GM12878 (cell line): Measurements from ENCODE around the gene SLC26A8. TPM values are rescaled to one million over a fixed set of nuclear protein-coding genes. Genes with fewer than 3 reads are reported as not detected.
"Not testable (repeated sequence)": the region's sequence is repeated elsewhere in the genome, so short reads cannot be mapped to it uniquely, and the experiment has no call there.

Experiments
- ATAC-seq: fragments of 200-7000 bp; cut with Tn5 transposase; 3 replicates; pipeline ENCODE4 v1.9.1; 2020; ENCODE audit warnings: mild to moderate bottlenecking, moderate library complexity
- BruUV-seq: library from RNA; stranded (reverse); fragments of 400-500 nt; replicated peaks from 2 replicates; lab custom pipeline; 2021; lab: Mats Ljungman, UMichigan
- CTCF ChIA-PET: fragments of 300-600 bp; sonication (Branson Sonifier 250); formaldehyde crosslinking; extraction: SDS; loops from one replicate; lab custom pipeline; 2021; ENCODE audit warnings: inconsistent platforms; lab: Yijun Ruan, JAX
- POLR2A ChIA-PET: fragments of 350-600 bp; formaldehyde crosslinking; extraction: SDS; loops from one replicate; lab custom pipeline; 2021; ENCODE audit warnings: inconsistent platforms; lab: Charles Lee
- RAD21 ChIA-PET: fragments of 300-600 bp; sonication (Branson Sonifier 250); formaldehyde crosslinking; loops from one replicate; lab custom pipeline; 2023; ENCODE audit warnings: antibody characterized with exemption; ENCODE audit not compliant: unreplicated experiment; lab: Charles Lee
- SMC1A ChIA-PET: fragments of 300-600 bp; sonication (Branson Sonifier 250); formaldehyde crosslinking; loops from one replicate; lab custom pipeline; 2023; ENCODE audit not compliant: unreplicated experiment, uncharacterized antibody; lab: Charles Lee
- DNase-seq: peaks from one replicate; pipeline ENCODE4 v3.0.0-alpha.2; 2011; ENCODE audit warnings: low read depth, low spot score
- FAIRE-seq: peaks from 3 replicates; lab custom pipeline; 2011; peaks lifted over from hg19 to GRCh38; lab: Jason Lieb, UNC
- H2AFZ ChIP-seq: 2 replicates; pipeline ENCODE4 v1.6.0; 2011; ENCODE audit warnings: low read depth, low read length, control low read depth; ENCODE audit not compliant: control insufficient read depth
- H3K27ac ChIP-seq: 2 replicates; pipeline ENCODE4 v1.5.1; 2011; ENCODE audit warnings: control low read depth; ENCODE audit not compliant: control insufficient read depth, insufficient read depth
- H3K27me3 ChIP-seq, 2 experiments: replicated peaks in 1 of 2; 2 replicates each; pipeline versions ENCODE4 v1.6.0 to v1.6.1; 2011; ENCODE audit warnings: low read length in 1 of 2; ENCODE audit not compliant: control insufficient read depth in 2 of 2, insufficient read depth in 2 of 2
- H3K36me3 ChIP-seq, 2 experiments: 2 replicates each; pipeline ENCODE4 v1.5.1; 2011; ENCODE audit warnings: low read length in 1 of 2; ENCODE audit not compliant: control insufficient read depth in 2 of 2, insufficient read depth in 2 of 2
- H3K4me1 ChIP-seq: 2 replicates; pipeline ENCODE4 v1.6.1; 2011; ENCODE audit warnings: mild to moderate bottlenecking, low read length, moderate library complexity, mixed read lengths; ENCODE audit not compliant: control insufficient read depth, insufficient read depth
- H3K4me2 ChIP-seq: 2 replicates; pipeline ENCODE4 v1.6.0; 2011; ENCODE audit warnings: control low read depth; ENCODE audit not compliant: control insufficient read depth, insufficient read depth
- H3K4me3 ChIP-seq: fragments of 200-600 bp; sonication (generic); 2 replicates; pipeline ENCODE4 v1.5.1; 2016
- H3K79me2 ChIP-seq: 2 replicates; pipeline ENCODE4 v1.6.0; 2011; ENCODE audit warnings: low read length; ENCODE audit not compliant: control insufficient read depth, insufficient read depth
- H3K9ac ChIP-seq: 2 replicates; pipeline ENCODE4 v1.8.0; 2011; ENCODE audit warnings: low read length, control low read depth, mixed read lengths; ENCODE audit not compliant: control insufficient read depth, insufficient read depth
- H3K9me3 ChIP-seq: replicated peaks from 3 replicates; pipeline ENCODE4 v1.5.1; 2011; ENCODE audit warnings: mild to moderate bottlenecking, low read length; ENCODE audit not compliant: control insufficient read depth, insufficient read depth
- H4K20me1 ChIP-seq: 2 replicates; pipeline ENCODE4 v1.6.0; 2011; ENCODE audit not compliant: control insufficient read depth, insufficient read depth
- ASH2L ChIP-seq: fragments of 300-600, 200-600 bp; sonication (generic); IDR thresholded peaks from 2 replicates; pipeline ENCODE4 v1.6.1; 2017; ENCODE audit warnings: low read depth, mild to moderate bottlenecking, borderline replicate concordance
- BCL3 ChIP-seq: IDR thresholded peaks from 2 replicates; pipeline ENCODE4 v1.6.1; 2011; ENCODE audit warnings: borderline replicate concordance, low read depth, mild to moderate bottlenecking, moderate library complexity, low read length; ENCODE audit not compliant: insufficient read depth, poor library complexity, severe bottlenecking
- CBX3 ChIP-seq: fragments of 200-600 bp; sonication (generic); IDR thresholded peaks from 2 replicates; pipeline ENCODE4 v1.6.1; 2016; ENCODE audit warnings: low read depth, borderline replicate concordance
- CEBPB ChIP-seq, 2 experiments: fragments of 150-350 bp in 1 of 2; IDR thresholded peaks; 2 replicates each; pipeline ENCODE4 v1.6.1; 2012 to 2014; ENCODE audit warnings: low read depth in 2 of 2, low read length in 2 of 2, borderline replicate concordance in 1 of 2, inconsistent platforms in 1 of 2
- E4F1 ChIP-seq: fragments of 450-650 bp; IDR thresholded peaks from 2 replicates; pipeline ENCODE4 v1.6.1; 2018; ENCODE audit warnings: borderline replicate concordance, mild to moderate bottlenecking; ENCODE audit not compliant: partially characterized antibody
- EZH2 ChIP-seq: IDR thresholded peaks from 2 replicates; pipeline ENCODE4 v1.6.1; 2012; ENCODE audit warnings: low read depth, mild to moderate bottlenecking, control low read depth, inconsistent platforms, low read length, borderline replicate concordance; ENCODE audit not compliant: control insufficient read depth
- GABPA ChIP-seq: IDR thresholded peaks from 2 replicates; pipeline ENCODE4 v1.6.1; 2014; ENCODE audit warnings: antibody characterized with exemption, low read depth, mild to moderate bottlenecking, inconsistent platforms
- IRF3 ChIP-seq: fragments of 450-650 bp; IDR thresholded peaks from 2 replicates; pipeline ENCODE4 v1.6.1; 2014; ENCODE audit warnings: mild to moderate bottlenecking
- MTA3 ChIP-seq: IDR thresholded peaks from 2 replicates; pipeline ENCODE4 v1.6.1; 2012; ENCODE audit warnings: low read length, inconsistent platforms, borderline replicate concordance
- NR2C1 ChIP-seq: fragments of 450-650 bp; IDR thresholded peaks from 2 replicates; pipeline ENCODE4 v1.6.1; 2017; ENCODE audit warnings: antibody characterized with exemption, mild to moderate bottlenecking, moderate library complexity
- SIX5 ChIP-seq: IDR thresholded peaks from 2 replicates; pipeline ENCODE4 v1.6.1; 2011; ENCODE audit warnings: mild to moderate bottlenecking, low read depth, low read length, moderate library complexity; ENCODE audit not compliant: severe bottlenecking
- SMC3 ChIP-seq: IDR thresholded peaks from 2 replicates; pipeline ENCODE4 v1.6.1; 2011; ENCODE audit warnings: low read length, improper control_type of control experiment, borderline replicate concordance
- WGBS: methylation state at CpG from one replicate; pipeline ENCODE4 v1.1.6; 2016; ENCODE audit warnings: low lambda C conversion rate; ENCODE audit not compliant: insufficient replicate concordance, insufficient coverage; ENCODE audit errors: missing lambda C conversion rate; 5-methylcytosine and 5-hydroxymethylcytosine counted together
- in situ Hi-C: fragments of 300-500 bp; cut with MboI; formaldehyde crosslinking; loops from 9 replicates; pipeline ENCODE4 v1.14.3; 2018; ENCODE audit warnings: mixed read lengths
- intact Hi-C: fragments of 100-400 bp; cut with micrococcal nuclease; formaldehyde crosslinking; loops from one replicate; pipeline ENCODE4 v1.14.2; 2022; ENCODE audit not compliant: unreplicated experiment
- polyA plus RNA-seq, 11 experiments: library from polyadenylated mRNA; depleted of rRNA in 4 of 11; unstranded in 6 of 11; stranded (reverse) in 5 of 11; fragments of >200 nt; fragmentation: Nextera tagmentation in 4 of 11; fragmentation: Illumina TruSeq in 1 of 11; extraction: Ambion mirVana in 4 of 11; extraction: Trizol in 1 of 11; gene quantifications; 1 replicate in 1 of 11; 2 replicates in 10 of 11; pipeline versions ENCODE4 v1.2.1 to v1.2.3, GENCODE V29; 2011 to 2016; ENCODE audit warnings: inconsistent platforms in 2 of 11, missing spikeins in 2 of 11, low read depth in 1 of 11
- total RNA-seq, 4 experiments: library from RNA; depleted of rRNA in 3 of 4; stranded (reverse); fragments of >200 nt in 3 of 4; fragmentation: Illumina TruSeq in 1 of 4; extraction: Trizol in 1 of 4; gene quantifications; 2 replicates each; pipeline versions ENCODE4 v1.2.1 to v1.2.3, GENCODE V29; 2013 to 2021

SLC26A8 gene
- total and polyA plus RNA-seq, 10 of the 15 experiments (the other 5 are each of a cell fraction or from before 2014, with no cell fraction given), result 0.09 to 0.95 (median 0.27) TPM; not detected in 2

- H3K4me3 ChIP-seq, H4K20me1 ChIP-seq, RAD21 ChIA-PET, POLR2A ChIA-PET, H3K79me2 ChIP-seq, H3K36me3 ChIP-seq, DNase-seq, H3K27ac ChIP-seq, FAIRE-seq, intact Hi-C loops, H3K27me3 ChIP-seq, H2AFZ ChIP-seq, H3K4me1 ChIP-seq, CTCF ChIA-PET, H3K9me3 ChIP-seq, H3K9ac ChIP-seq, in situ Hi-C loops, H3K4me2 ChIP-seq, BruUV-seq, ATAC-seq: not testable (repeated sequence)
- WGBS, result 84% methylated on average over 1 of the region's 1 CpG
- SMC1A ChIA-PET, result interaction anchor here (1.0 to 1.6 kb wide), 3 partner anchors 12 to 115 kb away, joined by 3 to 5 read pairs (median 4); no protein-coding TSS in a partner anchor
These were observed 44.3 kb downstream of the SLC26A8 start for GRCh38 chr6:35980126-35980525.

- POLR2A ChIA-PET, result no interaction called here
- H2AFZ ChIP-seq, result no peak overlapping the region
- no peak overlapping the region for H3K4me3 ChIP-seq
- H4K20me1 ChIP-seq, result no peaks in the 10 kb centered on the region
- RAD21 ChIA-PET, result no interaction called here
- 95% methylated on average over 4 of the region's 4 CpGs for WGBS
- CTCF ChIA-PET, result no interaction called here
- DNase-seq, result no peak
- BruUV-seq, result no TSS peak
- H3K9ac ChIP-seq, result no peak overlapping the region
- H3K27me3 ChIP-seq, result no peaks in the 10 kb centered on the region; a peak in 1 of 4 replicates
- no peak for ATAC-seq
- no peaks in the 10 kb centered on the region for H3K36me3 ChIP-seq
- intact Hi-C loops (no loop called here), in situ Hi-C loops (no loop called here)
- no peaks in the 10 kb centered on the region for H3K79me2 ChIP-seq
- FAIRE-seq, result no peak
- H3K4me1 ChIP-seq, result peaks cover 9% of the 10 kb centered on the region
- SMC1A ChIA-PET, result interaction anchor here (0.6 kb wide), 1 partner anchor 67 kb away, joined by 3 read pairs; no protein-coding TSS in a partner anchor
- H3K27ac ChIP-seq, result no peak overlapping the region
- H3K9me3 ChIP-seq, result no peaks in the 10 kb centered on the region
- no peak overlapping the region for H3K4me2 ChIP-seq
- TF ChIP-seq E4F1 (no peak), GABPA (no peak), BCL3 (no peak), SIX5 (no peak), ASH2L (no peak), CBX3 (no peak), CEBPB (IDR thresholded peaks at IDR 0.05; ENCODE audit: borderline replicate concordance in 1 of 2, low read depth in 2 of 2, low read length in 2 of 2) (no peak), EZH2 (no peak), IRF3 (no peak), MTA3 (no peak), SMC3 (no peak), NR2C1 (no peak)
These were observed 47.1 kb downstream of the SLC26A8 start for GRCh38 chr6:35977308-35977707.
